Measurements from ENCODE around the gene EDRF1.

DNA sequence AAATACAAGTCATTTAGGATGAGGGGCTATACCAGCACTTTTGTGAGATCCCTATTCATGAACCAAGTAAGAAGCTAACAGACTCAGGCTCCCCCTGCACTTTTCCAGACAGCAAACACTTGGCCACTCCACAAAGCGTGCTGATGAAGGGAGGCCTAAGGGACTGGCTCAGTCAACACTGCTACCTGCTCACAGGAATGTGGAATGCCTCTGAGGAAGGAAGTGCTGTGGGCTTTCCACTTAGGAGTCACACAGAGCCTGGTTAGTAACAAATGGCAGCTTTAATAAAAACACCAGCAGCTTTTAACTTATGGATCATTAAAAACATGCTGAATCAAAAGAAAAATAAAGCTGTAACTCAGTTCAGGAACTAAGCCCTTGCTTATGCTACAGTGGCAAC is 88.5 kb downstream of the EDRF1 start:
- no peak for TF ChIP-seq POLR2AphosphoS5 (IDR thresholded peaks at IDR 0.05)
- TF ChIP-seq POLR2A (IDR thresholded peaks at IDR 0.05) = no peak

All from upper lobe of left lung (tissue), 4 donors.